GM06990 (cell line): ENCODE data around the gene HTR3A.
"Not testable (repeated sequence)": the region's sequence is repeated elsewhere in the genome, so short reads cannot be mapped to it uniquely, and the experiment has no call there.

Source experiments
- DNase-seq: peaks from one replicate; pipeline ENCODE4 v3.0.0-alpha.2; 2011; ENCODE audit not compliant: insufficient read length; ENCODE audit errors: extremely low read depth
- H3K27me3 ChIP-seq: replicated peaks from 2 replicates; pipeline ENCODE4 v1.6.0; 2011; ENCODE audit warnings: low read length; ENCODE audit not compliant: control insufficient read depth, insufficient read depth
- H3K36me3 ChIP-seq: 2 replicates; pipeline ENCODE4 v1.5.1; 2011; ENCODE audit warnings: low read length; ENCODE audit not compliant: control insufficient read depth, insufficient read depth
- H3K4me3 ChIP-seq: replicated peaks from 2 replicates; pipeline ENCODE4 v1.5.1; 2011; ENCODE audit warnings: low read depth, mild to moderate bottlenecking, control low read depth, low read length
- TF ChIP-seq, protein P1 (sequence below): IDR thresholded peaks from 2 replicates; pipeline ENCODE4 v1.5.1; 2011; ENCODE audit warnings: low read length, control low read depth, mild to moderate bottlenecking, inconsistent platforms; ENCODE audit not compliant: insufficient read depth, poor library complexity, severe bottlenecking

Gene HTR3A

GRCh38 chr11:113974741-113975470 is at the start of gene HTR3A:
Gene HTR3A, plus strand, starts transcription at chr11:113975108. Its CDS starts 218 bp downstream, at chr11:113975326.
- TF ChIP-seq, protein P1, sequence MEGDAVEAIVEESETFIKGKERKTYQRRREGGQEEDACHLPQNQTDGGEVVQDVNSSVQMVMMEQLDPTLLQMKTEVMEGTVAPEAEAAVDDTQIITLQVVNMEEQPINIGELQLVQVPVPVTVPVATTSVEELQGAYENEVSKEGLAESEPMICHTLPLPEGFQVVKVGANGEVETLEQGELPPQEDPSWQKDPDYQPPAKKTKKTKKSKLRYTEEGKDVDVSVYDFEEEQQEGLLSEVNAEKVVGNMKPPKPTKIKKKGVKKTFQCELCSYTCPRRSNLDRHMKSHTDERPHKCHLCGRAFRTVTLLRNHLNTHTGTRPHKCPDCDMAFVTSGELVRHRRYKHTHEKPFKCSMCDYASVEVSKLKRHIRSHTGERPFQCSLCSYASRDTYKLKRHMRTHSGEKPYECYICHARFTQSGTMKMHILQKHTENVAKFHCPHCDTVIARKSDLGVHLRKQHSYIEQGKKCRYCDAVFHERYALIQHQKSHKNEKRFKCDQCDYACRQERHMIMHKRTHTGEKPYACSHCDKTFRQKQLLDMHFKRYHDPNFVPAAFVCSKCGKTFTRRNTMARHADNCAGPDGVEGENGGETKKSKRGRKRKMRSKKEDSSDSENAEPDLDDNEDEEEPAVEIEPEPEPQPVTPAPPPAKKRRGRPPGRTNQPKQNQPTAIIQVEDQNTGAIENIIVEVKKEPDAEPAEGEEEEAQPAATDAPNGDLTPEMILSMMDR, result no peak
- DNase-seq, result no peak
- H3K4me3 ChIP-seq, result no peak within 1 kb of the TSS
- no peaks in the 10 kb centered on the region; the same call in none of the 2 replicates for H3K27me3 ChIP-seq
- no peaks in the 10 kb centered on the region for H3K36me3 ChIP-seq

DNA sequence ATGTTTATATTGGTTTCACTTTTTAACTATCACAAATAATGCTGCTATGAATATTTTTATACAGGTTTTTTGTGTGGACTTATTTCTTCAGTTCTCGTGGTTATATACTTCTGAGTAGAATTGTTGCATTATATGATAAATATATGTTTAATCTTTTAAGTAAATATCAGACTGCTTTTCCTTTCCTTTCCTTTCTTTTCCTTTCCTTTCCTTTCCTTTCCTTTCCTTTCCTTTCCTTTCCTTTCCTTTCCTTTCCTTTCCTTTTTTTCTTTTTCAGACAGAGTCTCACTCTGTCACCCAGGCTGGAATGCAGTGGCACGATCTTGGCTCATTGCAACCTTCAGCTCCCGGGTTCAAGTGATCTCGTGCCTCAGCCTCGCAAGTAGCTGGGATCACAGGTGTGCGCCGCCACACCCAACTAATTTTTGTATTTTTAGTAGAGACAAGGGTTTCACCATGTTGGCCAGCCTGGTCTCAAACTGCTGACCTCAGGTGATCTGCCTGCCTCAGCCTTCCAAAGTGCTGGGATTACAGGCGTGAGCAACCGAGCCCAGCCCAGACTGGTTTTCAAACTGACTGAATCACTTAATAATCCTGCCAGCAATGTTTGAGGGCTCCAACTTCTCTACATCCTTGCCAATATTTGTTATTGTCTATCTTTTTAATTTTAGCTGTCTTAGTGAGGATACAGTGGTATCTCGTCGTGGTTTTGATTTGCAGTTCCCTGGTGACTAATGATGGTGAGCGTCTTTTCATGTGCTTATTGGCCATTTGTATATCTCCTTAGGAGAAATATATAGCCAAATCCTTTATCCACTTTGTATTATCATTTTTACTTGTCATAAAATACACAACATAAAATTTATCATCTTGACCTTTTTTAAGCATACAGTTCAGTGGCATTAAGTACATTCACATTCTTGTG is 48.4 kb upstream of the HTR3A start:
- H3K27me3 ChIP-seq, result no peaks in the 10 kb centered on the region

DNA sequence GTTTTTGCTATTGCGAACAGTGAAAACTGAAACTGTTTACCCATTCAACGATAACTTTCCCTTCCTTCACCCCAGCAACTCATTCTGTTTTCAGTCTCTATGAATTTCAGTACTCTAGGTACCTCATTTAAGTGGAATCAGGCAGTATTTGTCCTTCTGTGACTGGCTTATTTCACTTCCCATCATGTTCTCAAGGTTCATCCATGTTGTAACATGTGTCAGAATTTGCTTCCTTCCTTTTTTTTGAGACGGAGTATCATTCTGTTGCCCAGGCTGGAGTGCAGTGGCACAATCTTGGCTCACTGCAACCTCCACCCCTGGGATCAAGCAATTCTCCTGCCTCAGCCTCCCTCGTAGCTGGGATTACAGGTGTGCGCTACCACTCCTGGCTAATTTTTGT is 46.6 kb upstream of the HTR3A start:
- TF ChIP-seq, protein P1, result no peak
- Histone ChIP-seq H3K36me3 (no peaks in the 10 kb centered on the region), H3K27me3 (0 out of 2 replicates have a peak, but pooled peaks cover 1% of the 10 kb centered on the region), H3K4me3 (no peak overlapping the region)
- DNase-seq, result no peak

More for the DNA sequence above, 48.4 kb upstream of the HTR3A start:
- no peak overlapping the region for H3K4me3 ChIP-seq
- H3K36me3 ChIP-seq, result no peaks in the 10 kb centered on the region
- TF ChIP-seq, protein P1, result no peak
- no peak for DNase-seq

- Histone ChIP-seq H3K4me3 (no peak overlapping the region), H3K27me3 (peaks cover 1% of the 10 kb centered on the region; the same call in 1 of the 2 replicates), H3K36me3 (no peaks in the 10 kb centered on the region)
- DNase-seq, result no peak
- TF ChIP-seq, protein P1, result no peak
Measured at GRCh38 chr11:113932788-113933187, 42.1 kb upstream of the HTR3A start.

GRCh38 chr11:113934193-113934592 is 40.7 kb upstream of the HTR3A start:
- H3K27me3 ChIP-seq, H3K36me3 ChIP-seq, H3K4me3 ChIP-seq, DNase-seq: not testable (repeated sequence)

GRCh38 chr11:113934761-113935160 is 40.1 kb upstream of the HTR3A start:
- H3K4me3 ChIP-seq, result no peak overlapping the region
- peaks cover 1% of the 10 kb centered on the region; the same call in 1 of the 2 replicates for H3K27me3 ChIP-seq
- no peaks in the 10 kb centered on the region for H3K36me3 ChIP-seq
- TF ChIP-seq, protein P1, result no peak
- no peak for DNase-seq
